Measurements from ENCODE around the gene VPS26B.
"Not testable (repeated sequence)": the region's sequence is repeated elsewhere in the genome, so short reads cannot be mapped to it uniquely, and the experiment has no call there.

VPS26B gene

DNA sequence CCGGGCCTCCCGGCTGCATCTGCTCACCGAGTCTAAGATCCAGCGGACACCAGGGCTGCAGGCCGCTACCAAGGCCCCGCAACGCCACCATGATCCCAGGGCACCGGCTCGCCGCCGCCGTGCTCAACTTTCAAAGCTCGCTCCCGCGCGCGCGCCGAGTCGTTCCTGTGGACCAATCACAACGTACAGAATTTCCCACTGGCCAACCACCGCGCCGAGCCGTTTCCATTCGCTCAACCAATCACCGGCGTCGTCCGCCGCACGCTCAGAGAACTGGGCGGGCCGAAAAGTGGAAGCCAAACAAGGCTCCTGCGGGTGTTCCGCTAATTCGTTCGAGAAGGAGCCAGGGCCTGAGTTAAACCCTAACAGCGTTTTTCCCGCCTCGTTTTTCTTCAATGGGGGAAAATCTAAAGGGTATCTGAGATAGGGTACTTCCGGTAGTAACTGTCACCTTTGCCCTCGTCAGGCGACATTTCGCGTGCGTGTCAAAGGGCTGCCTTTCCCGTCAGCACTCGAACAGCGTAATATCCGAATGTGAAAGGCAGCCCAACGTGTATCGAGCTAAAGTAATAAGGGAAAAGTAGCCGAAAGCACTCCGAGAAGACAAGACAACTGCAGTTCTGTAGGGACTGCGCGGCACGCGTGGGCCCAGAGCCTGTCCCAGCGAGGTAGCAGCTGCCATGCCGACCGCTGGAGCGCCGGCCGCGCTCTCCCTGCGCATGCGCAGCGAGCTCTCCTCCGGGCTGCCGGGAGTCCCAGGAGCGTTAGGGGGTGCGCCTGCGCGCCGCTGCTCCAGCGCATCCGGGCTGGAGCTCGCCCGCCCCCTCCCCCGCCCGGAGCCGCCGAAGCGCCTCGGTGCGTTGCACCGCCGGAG lies at the start of gene VPS26B, which contains the start of gene NCAPD3:
VPS26B (plus strand) TSS at position 836 of the 874 bp plus-strand sequence. CDS start 452 bp downstream, outside the sequence.
NCAPD3 (minus strand) TSS at position 132 of the 874 bp plus-strand sequence; CDS start at position 91, 41 bp downstream.
- DNase-seq, result peak; percentile 86

DNA sequence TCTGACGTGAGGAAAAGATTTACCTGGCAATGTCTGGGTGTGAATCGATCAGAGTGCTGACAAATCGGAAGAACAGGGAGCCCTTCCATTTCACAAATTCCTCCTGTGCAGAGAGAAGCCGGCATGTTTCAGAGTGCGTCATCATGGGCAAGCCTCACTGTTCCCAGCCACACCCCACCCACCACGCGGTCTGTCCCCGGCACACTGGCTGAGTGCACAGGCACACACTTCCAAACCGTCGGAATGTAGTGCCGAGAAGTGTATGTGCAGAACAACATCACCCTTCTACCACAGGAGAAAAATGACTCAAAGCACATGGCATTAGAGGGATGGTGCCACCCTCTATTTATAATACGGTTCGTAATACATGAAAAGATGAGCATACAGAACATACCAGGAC lies 48.2 kb upstream of the VPS26B start:
- DNase-seq, result no peak

DNA sequence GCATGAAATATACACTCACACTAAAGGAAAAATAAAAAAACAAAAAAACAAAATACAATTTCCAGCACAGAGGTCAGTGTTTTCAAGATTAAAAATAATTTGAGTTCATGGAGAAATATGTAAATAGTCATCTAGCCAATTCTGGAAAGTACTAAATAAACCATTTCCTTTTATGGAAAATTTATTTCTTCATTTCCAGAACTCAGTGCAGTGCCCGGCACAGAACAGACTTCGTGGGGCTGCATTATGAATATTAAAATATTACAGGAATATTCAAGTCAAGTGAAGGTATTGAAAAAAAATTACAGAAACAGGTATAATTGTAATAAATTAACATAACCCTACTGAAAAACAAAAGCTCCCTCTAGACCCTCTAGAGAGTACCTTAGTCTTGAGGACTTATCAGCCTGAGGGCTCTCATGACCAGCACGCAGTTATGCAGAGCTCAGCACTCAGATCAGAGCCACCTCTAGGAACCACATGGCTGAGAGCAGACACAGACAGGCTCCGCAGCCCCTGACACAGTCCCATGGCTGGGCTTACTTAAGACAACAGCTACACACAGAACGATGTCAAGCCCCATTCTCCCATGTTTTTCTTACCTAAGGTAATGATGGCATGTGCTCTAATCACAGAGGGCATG lies 46.3 kb upstream of the VPS26B start:
- DNase-seq, result no peak

DNA sequence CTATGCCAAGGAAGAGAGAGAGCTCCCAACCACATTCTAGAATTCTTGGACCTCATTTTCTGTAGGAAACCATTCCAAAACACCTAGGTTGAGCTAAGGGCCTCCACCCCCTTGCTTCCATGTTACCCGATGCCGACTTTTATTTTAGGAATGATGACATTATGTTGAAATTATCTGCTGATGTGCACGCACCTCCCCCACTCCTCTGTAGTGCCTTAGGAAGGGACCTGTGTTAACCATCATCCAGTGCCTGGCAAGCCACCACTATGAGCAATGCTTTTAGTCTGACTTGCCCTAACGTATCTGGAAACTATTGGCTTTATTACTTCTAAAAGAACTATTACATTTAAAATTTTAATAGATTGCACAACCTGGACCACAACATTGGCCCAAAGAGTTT lies 42.8 kb upstream of the VPS26B start:
- no peak for DNase-seq

DNA sequence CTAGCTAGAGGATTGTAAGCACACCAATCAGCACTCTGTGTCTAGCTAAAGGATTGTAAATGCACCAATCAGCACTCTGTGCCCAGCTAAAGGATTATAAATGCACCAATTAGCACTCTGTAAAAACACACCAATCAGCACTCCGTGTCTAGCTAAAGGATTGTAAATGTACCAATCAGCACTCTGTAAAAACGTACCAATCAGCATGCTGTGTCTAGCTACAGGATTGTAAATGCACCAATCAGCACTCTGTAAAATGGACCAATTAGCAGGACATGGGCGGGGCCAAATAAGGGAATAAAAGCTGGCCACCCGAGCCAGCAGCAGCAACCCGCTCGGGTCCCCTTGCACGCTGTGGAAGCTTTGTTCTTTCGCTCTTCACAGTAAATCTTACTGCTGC lies 36.4 kb upstream of the VPS26B start:
- not testable (repeated sequence) for DNase-seq

DNA sequence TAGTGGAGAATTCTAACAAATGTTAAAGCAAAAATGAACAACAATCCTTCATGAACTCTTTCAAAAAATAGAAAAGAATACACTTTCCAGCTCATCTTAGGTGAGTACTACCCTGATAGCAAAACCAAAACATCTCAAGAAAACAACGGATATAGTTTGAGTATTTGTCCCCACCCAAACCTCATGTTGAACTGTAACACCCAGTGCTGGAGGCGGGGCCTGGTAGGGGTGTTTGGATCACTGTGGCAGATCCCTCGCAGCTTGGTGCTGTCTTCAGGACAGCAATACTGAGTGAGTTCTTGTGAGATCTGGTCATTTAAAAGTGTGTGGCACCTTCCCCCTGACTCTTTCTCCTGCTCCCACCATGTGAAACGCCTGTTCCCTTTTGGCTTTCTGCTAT lies 27.7 kb upstream of the VPS26B start:
- no peak for DNase-seq

DNA sequence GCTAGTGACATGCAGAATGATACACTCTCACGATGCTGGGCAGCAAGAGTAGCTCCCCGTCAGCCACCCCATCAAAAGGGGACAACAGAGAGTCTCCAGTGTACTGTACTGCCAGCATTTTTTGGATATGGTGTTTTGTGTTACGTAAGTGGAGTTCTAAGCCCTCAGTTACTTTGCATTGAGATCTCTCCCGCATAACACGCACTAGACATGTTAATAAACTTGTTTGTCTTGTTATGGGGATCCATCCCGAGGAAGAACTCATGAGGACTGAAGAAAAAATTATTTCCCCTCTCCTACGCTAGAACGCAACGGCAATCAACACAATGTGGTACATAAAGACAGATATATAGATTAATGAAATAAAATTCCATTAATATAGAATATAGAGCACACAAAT lies 24.9 kb upstream of the VPS26B start:
- DNase-seq, result no peak

DNA sequence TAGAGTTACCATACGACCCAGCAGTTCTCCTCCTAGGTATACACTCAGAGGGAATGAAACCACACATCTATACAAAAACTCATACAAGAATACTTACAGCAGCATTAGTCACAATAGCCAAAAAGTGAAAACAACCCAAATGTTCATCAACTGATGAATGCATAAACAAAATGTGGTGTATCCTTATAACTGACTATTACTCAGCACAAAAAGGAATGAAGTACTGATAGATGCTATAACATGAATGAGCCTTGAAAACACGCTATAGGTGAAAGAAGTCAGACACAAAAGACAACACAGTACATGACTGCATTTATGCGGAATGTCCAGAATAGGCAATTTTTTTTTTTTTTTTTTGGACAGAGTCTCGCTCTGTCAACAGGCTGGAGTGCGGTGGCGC lies 23.8 kb upstream of the VPS26B start:
- no peak for DNase-seq

DNA sequence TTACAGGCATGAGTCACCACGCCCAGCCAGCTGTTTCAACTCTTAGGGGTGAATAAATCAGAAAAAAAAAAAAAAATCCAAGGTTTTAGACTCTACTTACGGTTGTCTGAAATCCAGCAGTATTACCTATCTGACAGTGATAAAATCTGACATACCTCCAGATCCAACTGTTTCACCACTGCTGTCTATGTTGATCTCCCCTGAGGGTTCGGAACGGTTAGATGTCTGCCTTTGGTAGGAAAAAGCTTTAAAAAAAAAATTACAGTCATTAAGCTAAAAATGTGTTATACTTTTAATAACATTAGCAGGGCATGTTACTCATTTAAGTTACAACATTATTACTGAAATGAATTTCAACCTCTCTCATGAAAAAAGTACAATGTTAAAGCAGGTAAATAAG lies 21.8 kb upstream of the VPS26B start:
- DNase-seq, result no peak

DNA sequence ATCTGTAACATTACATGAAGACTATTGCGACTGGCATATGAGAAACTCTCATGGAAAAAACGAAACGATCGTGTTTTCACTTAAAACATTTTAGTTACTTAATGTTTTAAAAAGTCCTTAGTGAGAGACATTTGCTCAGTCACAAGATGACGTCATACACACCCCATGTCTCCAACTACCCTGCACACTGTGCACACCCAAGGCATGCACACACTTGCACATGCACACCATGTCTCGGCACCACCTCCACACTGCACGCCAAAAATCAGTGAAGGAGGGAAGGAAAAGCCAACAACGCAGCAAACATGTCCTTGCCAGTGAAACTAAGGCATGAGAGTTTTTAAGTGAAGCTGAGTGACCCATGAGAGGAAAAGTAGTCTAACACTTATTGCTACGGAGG lies 18.7 kb upstream of the VPS26B start:
- no peak for DNase-seq

DNA sequence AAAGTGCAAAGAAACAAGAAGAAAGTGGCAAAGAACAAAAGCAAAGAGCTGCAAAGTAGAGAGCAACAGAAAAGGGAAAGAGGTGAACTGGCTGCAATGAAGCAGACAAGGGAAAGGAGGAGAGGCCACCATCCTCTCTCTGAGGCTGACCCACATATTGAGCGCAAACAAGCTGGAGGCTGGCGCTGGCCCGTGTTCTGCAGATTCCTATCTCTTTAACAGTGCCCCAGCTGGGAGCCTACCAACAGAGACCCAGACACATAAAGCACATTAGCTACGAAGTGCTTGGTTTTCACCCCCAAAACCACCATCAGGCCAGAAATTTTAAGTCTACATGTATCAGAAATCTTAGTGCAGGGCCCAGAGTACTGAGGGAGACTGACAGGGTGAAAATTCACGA lies 18.3 kb upstream of the VPS26B start:
- DNase-seq, result no peak

DNA sequence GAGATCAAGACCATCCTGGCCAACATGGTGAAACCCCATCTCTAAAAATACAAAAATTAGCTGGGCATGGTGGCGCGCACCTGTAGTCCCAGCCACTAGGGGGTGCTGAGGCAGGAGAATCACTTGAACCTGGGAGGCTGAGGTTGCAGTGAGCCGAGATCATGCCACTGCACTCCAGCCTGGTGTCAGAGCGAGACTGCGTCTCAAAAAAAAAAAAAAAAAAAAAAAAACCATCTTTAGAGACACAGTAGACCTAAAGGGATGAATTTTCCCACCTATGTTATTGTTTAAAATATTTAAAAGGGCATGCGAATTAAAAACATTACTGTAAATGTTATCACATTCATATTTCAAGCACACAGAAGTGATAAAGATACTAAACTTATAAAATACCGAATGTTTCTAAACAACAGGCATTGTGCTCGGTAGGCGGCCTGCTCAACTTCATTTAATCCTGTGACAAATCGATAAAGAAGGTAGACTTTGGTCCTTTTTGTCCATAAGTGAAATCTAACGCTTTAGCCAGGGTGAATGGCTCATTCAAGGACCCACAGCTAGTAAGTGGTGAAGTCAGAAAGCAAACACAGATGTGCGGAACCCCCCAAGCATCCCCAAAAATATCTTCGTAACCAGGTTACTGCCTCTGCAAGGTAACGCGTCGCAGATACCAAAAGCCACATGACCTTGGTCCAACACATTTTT lies 16.8 kb upstream of the VPS26B start:
- DNase-seq, result no peak

DNA sequence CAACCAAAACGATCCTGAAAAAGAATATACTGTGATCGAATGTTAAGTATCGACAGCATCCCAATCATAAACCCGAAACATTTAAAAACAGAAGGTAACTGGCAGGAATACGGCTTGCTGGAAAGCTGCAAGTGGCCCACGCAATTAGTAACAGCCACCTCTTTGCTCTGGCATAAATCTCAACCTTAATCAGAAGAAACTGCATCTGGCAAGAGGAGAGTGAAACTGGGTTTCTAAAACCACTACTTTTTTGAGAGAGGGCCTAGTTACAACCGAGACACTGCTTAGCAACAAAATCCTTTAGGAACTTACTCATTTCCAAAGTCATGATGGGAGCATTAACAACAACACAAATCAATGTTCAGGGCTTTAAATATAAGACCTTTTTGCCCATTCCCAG lies 8.6 kb upstream of the VPS26B start:
- no peak for DNase-seq

DNA sequence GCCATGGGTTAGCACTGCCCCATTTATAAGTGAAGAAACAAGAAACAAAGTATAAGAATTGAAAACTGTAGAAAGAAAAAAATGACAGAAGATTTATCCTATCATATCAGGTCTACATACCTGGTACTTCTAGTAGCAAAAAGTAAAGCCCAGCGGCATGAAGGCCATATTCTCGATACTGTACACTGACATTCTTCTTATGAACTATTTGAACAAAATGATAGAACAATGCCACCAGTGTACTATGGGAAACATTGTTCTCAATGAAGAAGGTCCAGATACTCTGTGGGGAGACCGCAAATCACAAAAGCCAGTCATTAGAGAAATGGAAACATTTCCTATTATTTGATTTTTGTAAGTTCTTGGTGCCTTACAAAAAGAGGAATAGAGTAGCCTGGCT lies 7.7 kb upstream of the VPS26B start:
- no peak for DNase-seq

DNA sequence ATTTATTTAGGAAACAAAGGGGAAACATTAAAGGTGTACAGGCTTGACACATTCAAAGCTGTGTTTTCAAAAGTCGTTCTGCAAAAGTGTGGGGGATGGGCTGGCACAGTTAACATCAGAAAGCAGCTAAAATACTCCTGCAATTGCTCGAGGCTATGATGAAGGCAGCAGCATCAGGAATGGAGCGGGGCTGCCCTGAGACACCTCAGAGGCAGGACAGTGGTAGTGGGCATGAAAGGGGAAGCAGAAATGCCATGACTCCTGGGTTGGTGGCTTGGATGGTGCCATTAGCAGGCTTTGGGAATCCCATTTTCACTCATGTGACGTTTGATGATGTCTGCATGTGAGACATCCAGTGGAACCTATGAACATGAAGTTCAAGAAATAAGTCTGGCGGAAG lies 1.4 kb upstream of the VPS26B start:
- no peak for DNase-seq

DNA sequence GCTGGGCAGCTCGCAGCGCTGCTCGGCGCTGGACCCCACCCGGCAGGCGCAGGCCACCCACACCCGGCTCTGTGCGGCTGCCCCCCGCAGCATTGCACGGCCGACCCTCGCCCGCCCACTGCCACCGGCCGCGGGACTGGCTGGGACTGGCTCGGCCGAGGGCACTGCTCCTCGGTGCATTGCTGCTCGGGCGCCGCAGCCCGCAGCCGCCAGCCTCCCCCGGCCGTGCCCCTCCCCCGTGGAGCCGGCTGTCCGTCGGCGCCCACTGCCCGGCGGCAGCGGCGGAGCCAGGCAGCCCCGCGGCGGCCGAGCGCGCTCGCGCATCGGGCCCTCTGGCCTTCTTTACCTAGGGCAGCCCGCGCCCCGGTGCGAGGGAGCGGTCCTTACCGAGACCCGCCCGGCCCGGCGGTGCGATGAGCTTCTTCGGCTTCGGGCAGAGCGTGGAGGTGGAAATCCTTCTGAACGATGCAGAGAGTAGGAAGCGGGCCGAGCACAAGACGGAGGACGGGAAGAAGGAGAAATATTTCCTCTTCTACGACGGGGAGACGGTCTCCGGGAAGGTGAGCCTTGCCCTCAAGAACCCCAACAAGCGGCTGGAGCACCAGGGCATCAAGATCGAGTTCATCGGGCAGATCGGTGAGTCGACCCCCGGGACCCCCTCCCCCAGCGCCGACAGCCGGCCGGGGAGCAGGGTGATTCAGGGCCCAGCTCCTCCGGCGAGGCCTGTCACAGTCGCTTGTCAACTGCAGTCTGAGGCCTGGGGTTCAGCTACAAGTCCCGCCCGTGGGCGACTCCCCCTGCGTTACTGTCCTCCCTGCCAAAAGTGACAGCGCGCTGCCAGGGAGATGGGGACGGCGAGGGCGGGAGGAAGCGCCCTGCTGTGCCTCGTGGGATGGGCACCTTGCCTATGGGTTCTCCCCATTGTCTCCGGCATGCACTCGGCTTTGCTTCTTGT lies 516 bp downstream of the VPS26B start:
- peak; percentile 38 for DNase-seq

DNA sequence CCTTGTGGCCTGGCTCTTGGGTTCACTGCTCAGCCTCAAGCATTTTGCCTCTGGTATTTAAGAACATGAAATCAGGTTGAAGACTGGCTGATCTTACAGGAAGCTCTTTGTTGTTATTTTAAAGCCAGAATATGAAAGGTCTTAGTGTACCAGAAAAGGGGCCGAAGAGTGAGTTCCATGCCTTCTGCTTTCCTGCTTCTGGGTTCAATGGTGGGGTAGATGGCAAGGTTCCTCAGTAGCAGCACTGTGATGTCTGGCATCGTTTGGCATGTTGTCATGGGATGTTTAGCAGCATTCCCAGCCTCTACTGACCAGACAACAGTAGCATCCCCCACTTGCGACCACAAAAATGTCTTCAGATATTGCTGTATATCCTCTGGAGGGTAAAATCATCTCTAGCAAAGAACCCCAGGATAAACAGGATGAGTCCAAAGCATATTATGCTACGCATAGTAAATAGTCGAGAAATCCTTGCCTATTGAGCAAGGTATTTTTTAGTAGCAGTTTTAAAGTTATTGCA lies 2.4 kb downstream of the VPS26B start:
- DNase-seq, result no peak

DNA sequence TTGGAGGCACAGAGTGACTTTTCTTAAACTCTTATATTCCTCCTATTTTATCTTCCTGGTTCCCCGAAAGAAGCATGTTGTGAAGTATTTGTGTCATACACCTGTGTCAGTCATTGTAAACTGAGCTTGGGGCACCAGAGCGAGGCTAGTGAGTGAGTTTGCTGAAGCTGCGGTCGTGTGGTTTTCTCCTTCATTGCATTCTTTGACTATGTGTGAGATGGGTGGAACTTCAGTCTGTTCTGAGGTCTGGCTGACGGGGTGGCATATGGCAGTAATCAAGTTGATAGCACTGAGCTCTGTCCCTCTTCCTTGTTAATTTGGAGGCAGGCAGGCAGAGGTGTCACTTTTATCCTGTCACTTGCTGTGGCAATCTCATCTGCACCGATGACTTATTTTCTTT lies 4.2 kb downstream of the VPS26B start:
- peak; percentile 67 for DNase-seq

DNA sequence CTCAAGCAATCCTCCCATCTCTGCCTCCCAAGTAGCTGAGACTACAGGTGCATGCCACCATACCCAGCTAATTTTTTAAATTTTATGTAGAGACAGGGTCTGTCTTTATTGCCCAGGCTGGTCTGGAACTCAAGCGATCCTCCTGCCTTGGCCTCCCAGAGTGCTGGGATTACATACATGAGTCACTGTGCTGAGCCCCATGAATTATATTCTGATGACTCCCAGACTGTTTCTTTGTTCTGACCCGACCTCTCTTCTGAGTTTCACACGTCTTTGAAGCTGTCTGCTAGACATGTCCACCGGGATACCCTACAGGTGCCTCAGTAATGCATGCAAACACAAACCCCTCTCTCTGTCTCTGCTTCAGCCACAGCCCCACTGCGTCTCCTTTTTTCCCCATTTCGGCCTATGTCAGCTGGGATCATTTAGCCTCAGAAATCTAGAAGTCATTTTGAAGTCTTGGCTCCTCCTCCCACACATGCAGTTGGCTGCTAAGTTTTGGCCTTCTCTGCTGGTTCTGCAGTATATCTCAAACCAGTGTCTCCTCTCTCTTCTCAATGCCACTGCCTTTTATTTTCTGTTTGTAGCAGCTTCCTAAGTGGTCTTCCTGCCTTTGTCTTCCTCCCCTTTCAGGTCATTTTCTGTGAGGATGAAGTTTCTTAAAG lies 4.8 kb downstream of the VPS26B start:
- no peak for DNase-seq

DNA sequence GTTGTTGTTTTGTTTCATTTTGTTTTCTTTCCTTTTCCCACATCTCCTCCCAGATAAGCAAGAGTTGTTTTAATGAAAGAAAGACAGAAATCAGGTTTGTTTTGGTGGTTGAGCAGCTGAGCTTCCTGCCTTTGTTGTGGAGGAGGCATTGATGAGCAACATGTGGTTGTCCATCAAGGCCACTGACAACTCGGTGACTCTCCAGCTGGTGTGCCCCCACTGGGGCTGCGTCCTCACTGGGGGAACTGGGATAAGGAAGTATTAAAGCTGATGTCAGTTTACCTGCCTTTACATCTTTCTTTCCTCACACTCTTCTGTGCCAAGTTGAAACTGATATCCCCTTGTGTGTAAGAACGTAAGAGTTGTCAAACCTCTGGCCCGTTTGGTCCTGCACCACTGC lies 5.9 kb downstream of the VPS26B start:
- no peak for DNase-seq

DNA sequence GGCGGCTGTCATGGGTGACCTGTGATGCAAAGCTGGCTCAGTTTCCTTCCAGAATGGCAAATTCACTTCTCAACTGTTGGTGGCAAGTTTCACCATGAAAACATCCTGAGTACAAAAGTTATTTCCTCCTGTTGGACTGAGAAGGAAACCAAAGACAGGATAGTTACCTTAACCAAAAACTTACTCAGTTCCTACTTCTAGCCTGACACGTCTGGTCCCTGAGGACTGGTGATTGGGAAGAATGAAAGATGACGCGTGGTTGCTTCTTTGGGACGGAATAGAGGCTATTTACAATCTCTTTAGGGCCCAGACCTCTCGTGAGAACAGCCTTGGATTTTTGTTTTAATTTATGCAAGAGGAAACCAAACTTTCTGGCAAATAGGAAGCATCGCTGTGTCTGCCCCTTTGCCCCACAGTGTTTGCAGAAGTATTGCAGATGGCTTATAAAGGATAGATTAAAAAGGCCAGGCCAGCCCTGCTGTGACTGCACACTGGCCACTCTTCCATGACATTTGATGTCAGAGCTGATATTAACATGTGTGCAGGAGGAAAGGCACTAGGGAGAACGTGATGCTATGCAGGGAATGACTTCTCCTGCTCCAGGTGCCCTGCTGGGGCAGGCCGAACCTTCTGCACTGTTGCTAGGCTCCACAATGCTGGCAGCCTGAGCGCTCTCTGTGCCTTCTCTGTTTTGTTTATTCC lies 7.6 kb downstream of the VPS26B start:
- no peak for DNase-seq

Data from NCI-H2171 treated with DMSO at 0.1 percent for 48 hours (cell line).